SJSA1 (cell line): ENCODE results near the gene PLA2G4D. TPM values are rescaled to one million over a fixed set of nuclear protein-coding genes. Genes with fewer than 3 reads are reported as not detected.

Experiments
- DNase-seq, 2 experiments: peaks; one replicate each; pipeline ENCODE4 v3.0.0-alpha.2; 2015 to 2020; ENCODE audit warnings: low spot score in 2 of 2, low read depth in 1 of 2
- H3K27ac ChIP-seq: fragments of 250-450 bp; sonication (Bioruptor Pico); 2 replicates; pipeline ENCODE4 v1.5.1; 2020; ENCODE audit warnings: mild to moderate bottlenecking, moderate library complexity
- H3K27me3 ChIP-seq: fragments of 250-450 bp; sonication (Bioruptor Pico); replicated peaks from 2 replicates; pipeline ENCODE4 v1.5.1; 2020; ENCODE audit warnings: mild to moderate bottlenecking, moderate library complexity
- H3K36me3 ChIP-seq: fragments of 250-450 bp; sonication (Bioruptor Pico); 2 replicates; pipeline ENCODE4 v1.5.1; 2020; ENCODE audit warnings: mild to moderate bottlenecking
- H3K4me1 ChIP-seq: fragments of 250-450 bp; sonication (Bioruptor Pico); replicated peaks from 2 replicates; pipeline ENCODE4 v1.6.1; 2021; ENCODE audit warnings: mild to moderate bottlenecking
- H3K4me3 ChIP-seq: fragments of 250-450 bp; sonication (Bioruptor Pico); 2 replicates; pipeline ENCODE4 v1.5.1; 2020; ENCODE audit warnings: mild to moderate bottlenecking
- H3K9me3 ChIP-seq: fragments of 250-450 bp; sonication (Bioruptor Pico); replicated peaks from 2 replicates; pipeline ENCODE4 v1.5.1; 2020; ENCODE audit warnings: mild to moderate bottlenecking
- total RNA-seq: library from RNA; depleted of rRNA; stranded (reverse); fragments of >200 nt; shearing (Covaris generic); gene quantifications from 2 replicates; pipeline ENCODE4 v1.2.3, GENCODE V29; 2014

Gene PLA2G4D
- total RNA-seq, 1 experiment from 2014 or later: not detected

DNA sequence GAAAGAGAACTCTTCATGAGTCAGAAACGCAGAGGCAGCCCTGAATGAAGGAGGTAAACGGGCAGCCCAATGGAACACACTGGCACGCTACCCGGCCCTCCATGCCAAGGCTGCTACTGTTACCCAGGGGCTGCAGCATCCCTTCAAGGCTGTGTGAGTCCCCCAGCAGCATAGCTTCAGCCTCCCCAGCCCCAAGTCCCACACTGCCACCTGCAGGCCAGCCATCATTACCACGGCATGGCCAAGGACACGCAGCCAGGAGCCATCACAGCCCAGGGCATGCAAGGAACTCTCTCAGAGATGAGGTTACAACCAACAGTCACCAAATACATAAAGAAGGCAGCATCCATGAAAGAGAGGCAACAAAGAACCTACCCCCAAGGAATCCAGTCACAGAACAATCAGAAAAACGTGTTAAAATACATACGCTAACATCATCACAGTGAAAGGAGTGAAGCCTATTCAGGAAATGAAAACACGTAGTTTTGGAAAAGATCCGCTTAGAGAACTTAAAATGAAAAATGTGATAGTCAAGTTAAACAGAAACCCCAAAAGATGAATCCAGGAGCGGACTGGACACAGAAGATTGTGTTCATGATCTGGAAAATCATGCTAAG lies 39.6 kb upstream of the PLA2G4D start:
- Histone ChIP-seq H3K4me3 (no peak overlapping the region), H3K9me3 (no peaks in the 10 kb centered on the region), H3K27me3 (peaks cover 6% of the 10 kb centered on the region; the same call in 1 of the 2 replicates), H3K4me1 (peaks cover 6% of the 10 kb centered on the region), H3K36me3 (no peaks in the 10 kb centered on the region), H3K27ac (no peak overlapping the region)
- peak; percentile 57 to 78 for DNase-seq

- Histone ChIP-seq H3K27ac (no peak overlapping the region), H3K9me3 (no peaks in the 10 kb centered on the region), H3K4me1 (peaks cover 6% of the 10 kb centered on the region), H3K27me3 (peaks cover 9% of the 10 kb centered on the region; the same call in 1 of the 2 replicates), H3K4me3 (no peak overlapping the region), H3K36me3 (no peaks in the 10 kb centered on the region)
- DNase-seq: no peak
These were observed 39.0 kb upstream of the PLA2G4D start for GRCh38 chr15:42133356-42133755.

DNA sequence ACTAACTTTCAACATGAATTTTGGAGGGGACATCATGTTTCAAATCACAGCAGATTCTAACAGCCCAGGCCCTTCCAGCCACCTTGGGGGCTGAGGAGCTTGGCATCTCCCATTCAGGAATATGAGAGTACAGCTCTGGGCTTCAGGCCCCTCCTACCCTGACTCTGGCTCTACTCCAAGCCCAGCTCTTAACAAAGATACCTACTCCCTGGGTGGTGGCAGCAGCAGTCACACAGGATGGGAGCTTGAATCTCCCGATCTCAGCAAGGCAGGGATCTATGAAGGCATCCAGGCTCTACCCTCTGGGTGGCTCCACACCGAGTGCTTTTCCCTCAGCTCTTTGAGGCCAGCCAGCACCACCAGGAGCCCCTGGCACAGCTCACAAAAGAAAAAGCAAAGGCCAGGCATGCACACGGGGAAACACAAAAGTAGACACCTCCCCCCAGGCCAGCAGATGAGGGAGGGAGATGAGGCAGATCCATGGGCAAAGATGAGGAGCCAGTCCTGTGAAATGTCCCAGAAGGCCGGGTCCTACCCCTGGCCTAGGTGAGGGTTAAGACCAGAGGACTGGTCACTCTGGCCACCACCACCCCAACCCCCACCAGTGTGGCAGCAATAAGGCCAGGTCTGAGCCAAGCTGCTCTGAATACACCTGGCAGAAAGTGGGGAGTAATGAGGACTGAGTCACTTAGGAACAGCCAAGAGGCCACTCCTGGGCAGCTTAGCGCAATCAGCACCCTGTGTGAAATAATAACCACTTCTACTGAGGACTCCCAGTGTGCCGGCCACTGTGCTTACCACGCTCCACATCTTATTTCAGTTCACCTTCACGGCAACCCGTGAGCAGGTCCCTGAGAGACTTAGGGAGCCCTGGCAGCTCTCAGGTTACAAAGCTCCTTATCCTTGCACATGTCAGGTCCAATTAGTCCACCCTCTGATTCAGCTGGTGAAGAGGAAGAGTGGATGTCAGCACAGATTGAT lies 37.8 kb upstream of the PLA2G4D start:
- H3K27ac ChIP-seq: no peak overlapping the region
- peak; percentile 29 to 50 for DNase-seq
- no peaks in the 10 kb centered on the region for H3K9me3 ChIP-seq
- H3K4me3 ChIP-seq: no peak overlapping the region
- H3K27me3 ChIP-seq: peaks cover 9% of the 10 kb centered on the region; the same call in 1 of the 2 replicates
- no peaks in the 10 kb centered on the region for H3K36me3 ChIP-seq
- H3K4me1 ChIP-seq: peaks cover 6% of the 10 kb centered on the region

DNA sequence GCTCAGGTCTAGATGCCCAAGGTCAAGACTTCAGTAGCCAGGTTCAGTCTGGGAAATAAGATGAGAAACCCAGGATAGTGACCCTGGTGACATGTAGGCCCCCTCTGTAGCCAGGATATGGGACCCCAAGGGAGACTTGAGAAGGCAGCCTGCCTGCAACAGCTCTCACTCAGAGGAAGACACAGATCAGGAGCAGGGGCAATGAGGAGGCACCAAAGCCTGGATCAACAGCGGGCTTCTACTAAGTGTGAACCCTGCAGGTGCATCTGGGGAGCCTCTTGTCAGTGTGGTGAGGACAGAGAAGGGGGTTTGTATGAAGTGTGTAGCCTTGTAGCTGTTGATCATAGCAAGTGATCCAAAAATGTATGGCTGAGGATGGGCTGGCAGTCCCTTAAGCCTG lies 36.6 kb upstream of the PLA2G4D start:
- Histone ChIP-seq H3K9me3 (no peaks in the 10 kb centered on the region), H3K27ac (no peak overlapping the region), H3K4me1 (peaks cover 6% of the 10 kb centered on the region), H3K4me3 (no peak overlapping the region), H3K27me3 (peaks cover 9% of the 10 kb centered on the region; the same call in 1 of the 2 replicates), H3K36me3 (no peaks in the 10 kb centered on the region)
- no peak for DNase-seq

GRCh38 chr15:42130246-42130986 lies 36.1 kb upstream of the PLA2G4D start:
- peaks cover 9% of the 10 kb centered on the region; the same call in 1 of the 2 replicates for H3K27me3 ChIP-seq
- no peaks in the 10 kb centered on the region for H3K36me3 ChIP-seq
- peaks cover 6% of the 10 kb centered on the region for H3K4me1 ChIP-seq
- H3K27ac ChIP-seq: no peak overlapping the region
- DNase-seq: no peak
- no peak overlapping the region for H3K4me3 ChIP-seq
- no peaks in the 10 kb centered on the region for H3K9me3 ChIP-seq

GRCh38 chr15:42129364-42129763 lies 35.0 kb upstream of the PLA2G4D start:
- DNase-seq: no peak
- no peaks in the 10 kb centered on the region for H3K9me3 ChIP-seq
- H3K4me1 ChIP-seq: peaks cover 6% of the 10 kb centered on the region
- H3K4me3 ChIP-seq: no peak overlapping the region
- H3K36me3 ChIP-seq: no peaks in the 10 kb centered on the region
- H3K27me3 ChIP-seq: peaks cover 12% of the 10 kb centered on the region; the same call in 1 of the 2 replicates
- no peak overlapping the region for H3K27ac ChIP-seq

DNA sequence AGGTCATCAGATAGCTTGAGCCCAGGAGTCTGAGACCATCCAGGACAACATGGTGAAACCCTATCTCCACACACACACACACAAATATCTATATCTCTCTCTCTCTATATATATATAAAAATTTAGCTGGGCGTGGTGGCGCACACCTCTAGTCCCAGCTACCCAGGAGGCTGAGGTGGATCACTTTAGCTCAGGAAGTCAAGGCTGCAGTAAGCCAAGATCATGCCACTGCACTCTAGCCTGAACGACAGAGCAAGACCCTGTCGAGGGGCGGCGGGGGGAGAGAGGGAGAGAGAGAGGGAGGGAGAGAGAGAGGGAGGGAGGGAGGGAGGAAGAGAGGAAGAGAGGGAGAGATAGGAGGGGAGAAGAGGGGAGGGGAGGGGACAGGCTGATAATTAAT lies 34.1 kb upstream of the PLA2G4D start:
- Histone ChIP-seq H3K27me3 (peaks cover 12% of the 10 kb centered on the region; the same call in 1 of the 2 replicates), H3K36me3 (no peaks in the 10 kb centered on the region), H3K4me1 (peaks cover 6% of the 10 kb centered on the region), H3K9me3 (no peaks in the 10 kb centered on the region), H3K4me3 (no peak overlapping the region), H3K27ac (no peak overlapping the region)
- no peak for DNase-seq

DNA sequence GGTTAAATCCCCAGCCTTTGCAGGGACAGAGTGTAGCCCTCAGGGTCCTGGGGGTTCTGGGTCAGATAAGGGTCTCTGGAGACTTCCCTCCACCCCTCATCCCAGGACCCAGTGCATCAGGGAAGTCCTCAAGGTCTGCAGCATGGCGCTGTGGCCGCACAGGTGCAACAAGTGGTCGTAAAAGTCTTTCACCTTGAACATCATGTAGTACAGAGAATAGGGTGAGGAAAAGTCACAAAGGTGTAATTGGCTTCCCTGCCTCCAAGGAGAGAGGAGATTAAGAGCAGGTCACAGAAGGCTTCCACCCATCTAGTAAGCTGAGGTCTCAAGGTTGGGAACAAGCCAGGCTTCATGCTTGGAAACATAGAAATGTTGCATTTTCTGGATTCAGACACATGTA lies 29.2 kb upstream of the PLA2G4D start:
- Histone ChIP-seq H3K27ac (no peak overlapping the region), H3K9me3 (no peaks in the 10 kb centered on the region), H3K36me3 (no peaks in the 10 kb centered on the region), H3K4me3 (no peak overlapping the region), H3K27me3 (0 out of 2 replicates have a peak, but pooled peaks cover 4% of the 10 kb centered on the region), H3K4me1 (no peaks in the 10 kb centered on the region)
- DNase-seq: no peak

- Histone ChIP-seq H3K27ac (no peak overlapping the region), H3K27me3 (0 out of 2 replicates have a peak, but pooled peaks cover 4% of the 10 kb centered on the region), H3K9me3 (no peaks in the 10 kb centered on the region), H3K4me3 (no peak overlapping the region), H3K4me1 (no peaks in the 10 kb centered on the region), H3K36me3 (no peaks in the 10 kb centered on the region)
- no peak for DNase-seq
These were observed 27.3 kb upstream of the PLA2G4D start for GRCh38 chr15:42121682-42122081.

DNA sequence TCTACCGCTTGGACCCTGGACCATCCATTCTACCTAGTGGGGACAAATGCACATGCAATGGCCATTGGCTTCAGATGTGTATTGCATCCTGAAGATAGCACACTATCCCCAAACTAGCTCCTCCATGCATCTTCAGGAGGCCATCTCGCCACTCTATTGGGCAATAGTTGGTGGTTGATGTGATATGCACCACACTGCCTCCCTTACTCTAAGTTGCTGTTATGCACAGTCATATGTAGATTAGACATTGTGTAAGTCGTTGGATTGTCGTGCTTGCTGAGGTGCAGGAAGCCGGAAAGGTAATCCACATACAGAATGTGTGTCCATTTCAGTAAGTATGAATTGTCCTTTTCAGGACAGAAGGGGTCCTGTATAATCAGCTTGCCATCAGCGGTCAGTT lies 26.7 kb upstream of the PLA2G4D start:
- H3K36me3 ChIP-seq: no peaks in the 10 kb centered on the region
- H3K27me3 ChIP-seq: 0 out of 2 replicates have a peak, but pooled peaks cover 4% of the 10 kb centered on the region
- no peak overlapping the region for H3K4me3 ChIP-seq
- H3K9me3 ChIP-seq: no peaks in the 10 kb centered on the region
- DNase-seq: no peak
- H3K4me1 ChIP-seq: no peaks in the 10 kb centered on the region
- no peak overlapping the region for H3K27ac ChIP-seq

DNA sequence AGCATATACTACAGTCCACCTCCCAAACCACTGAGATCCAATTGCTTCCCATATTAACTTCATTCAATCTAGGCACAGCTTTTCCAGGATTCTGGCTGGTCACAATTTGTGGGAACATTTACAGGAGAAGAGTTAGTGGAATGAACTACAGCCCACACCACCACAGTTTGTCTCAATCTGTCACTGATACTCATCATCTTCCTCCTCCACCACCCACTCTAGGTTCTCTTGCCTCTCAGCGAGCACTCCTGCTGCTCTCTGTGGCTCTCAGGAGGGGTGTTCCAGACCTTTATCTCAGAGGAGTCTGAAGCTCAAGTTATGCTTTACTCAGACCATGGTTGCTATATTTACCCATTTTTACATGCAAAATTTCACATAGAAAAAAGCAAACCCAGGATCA lies 25.9 kb upstream of the PLA2G4D start:
- H3K27ac ChIP-seq: no peak overlapping the region
- 0 out of 2 replicates have a peak, but pooled peaks cover 4% of the 10 kb centered on the region for H3K27me3 ChIP-seq

DNA sequence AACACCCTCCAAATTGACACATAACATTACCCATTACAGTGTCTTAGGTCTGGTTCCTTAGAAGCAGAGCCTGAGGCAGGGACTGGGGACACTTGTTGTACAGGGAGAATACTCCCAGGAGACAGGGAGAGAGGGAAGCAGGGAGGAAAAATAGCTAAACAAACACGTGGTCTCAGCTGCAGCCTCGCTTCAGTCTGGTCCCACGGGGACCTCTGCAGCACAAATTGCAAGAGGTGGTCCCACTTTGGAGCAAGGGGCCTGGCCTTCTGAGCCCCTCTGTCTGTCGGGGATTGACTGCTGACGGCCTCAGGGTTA lies 25.0 kb upstream of the PLA2G4D start:
- H3K27ac ChIP-seq: no peak overlapping the region
- DNase-seq: no peak
- no peaks in the 10 kb centered on the region for H3K27me3 ChIP-seq
- H3K36me3 ChIP-seq: no peaks in the 10 kb centered on the region
- no peaks in the 10 kb centered on the region for H3K4me1 ChIP-seq
- no peak overlapping the region for H3K4me3 ChIP-seq
- no peaks in the 10 kb centered on the region for H3K9me3 ChIP-seq

More for the DNA sequence above, 25.9 kb upstream of the PLA2G4D start:
- no peaks in the 10 kb centered on the region for H3K4me1 ChIP-seq
- H3K4me3 ChIP-seq: no peak overlapping the region
- no peaks in the 10 kb centered on the region for H3K9me3 ChIP-seq
- no peaks in the 10 kb centered on the region for H3K36me3 ChIP-seq
- DNase-seq: no peak

GRCh38 chr15:42118650-42119445 lies 24.5 kb upstream of the PLA2G4D start:
- no peaks in the 10 kb centered on the region for H3K36me3 ChIP-seq
- no peaks in the 10 kb centered on the region for H3K4me1 ChIP-seq
- no peaks in the 10 kb centered on the region for H3K9me3 ChIP-seq
- no peaks in the 10 kb centered on the region for H3K27me3 ChIP-seq
- H3K4me3 ChIP-seq: no peak overlapping the region
- no peak overlapping the region for H3K27ac ChIP-seq
- no peak for DNase-seq
